HCT116 (cell line): ENCODE data around the gene SYNE1. TPM values are rescaled to one million over a fixed set of nuclear protein-coding genes. Genes with fewer than 3 reads are reported as not detected.

ENCODE experiments used
- ATAC-seq: fragments of 200-7000 bp; cut with Tn5 transposase; 2 replicates; pipeline ENCODE4 v1.9.1; 2020; ENCODE audit warnings: mild to moderate bottlenecking, moderate library complexity
- BruUV-seq: library from RNA; stranded (reverse); fragments of 400-500 nt; replicated peaks from 2 replicates; lab custom pipeline; 2021; lab: Mats Ljungman, UMichigan
- CTCF ChIA-PET: fragments of 300-600 bp; sonication (Branson Sonifier 250); formaldehyde crosslinking; loops from one replicate; lab custom pipeline; 2021; ENCODE audit warnings: antibody characterized with exemption; lab: Charles Lee
- POLR2A ChIA-PET: fragments of 300-600, 350-600 bp; sonication (Branson Sonifier 250); formaldehyde crosslinking; loops from one replicate; lab custom pipeline; 2021; ENCODE audit warnings: antibody characterized with exemption; lab: Charles Lee
- RAD21 ChIA-PET, 2 experiments: fragments of 300-600 bp; sonication (Branson Sonifier 250); formaldehyde crosslinking; loops; one replicate each; lab custom pipeline; 2023; ENCODE audit warnings: low total read pairs in 2 of 2; ENCODE audit not compliant: uncharacterized antibody in 2 of 2, unreplicated experiment in 2 of 2, low non-redundant PET in 1 of 2; lab: Charles Lee
- DNase-seq: peaks from one replicate; pipeline ENCODE4 v3.0.0-alpha.2; 2010; ENCODE audit warnings: low read depth, low spot score
- H2AFZ ChIP-seq: fragments of 200-600 bp; shearing (Covaris generic), sonication (generic); 2 replicates; pipeline ENCODE4 v1.6.1; 2017; ENCODE audit warnings: low read depth, mixed run types, mixed read lengths, antibody characterized with exemption, low read length; ENCODE audit not compliant: poor library complexity, severe bottlenecking
- H3K27ac ChIP-seq: 2 replicates; pipeline ENCODE4 v1.5.1; 2012; ENCODE audit warnings: low read depth, low read length
- H3K27me3 ChIP-seq: fragments of 200-600 bp; sonication (generic); 2 replicates; pipeline ENCODE4 v1.6.1; 2016; ENCODE audit warnings: mixed run types, low read length, mixed read lengths; ENCODE audit not compliant: insufficient read depth
- H3K36me3 ChIP-seq, 2 experiments: fragments of 200-500 bp in 1 of 2; fragments of 200-600 bp in 1 of 2; sonication (Bioruptor generic) in 1 of 2; sonication (generic) in 1 of 2; 2 replicates each; pipeline versions ENCODE4 v1.5.1 to v1.6.1; 2014 to 2016; ENCODE audit warnings: low read length in 2 of 2, inconsistent platforms in 1 of 2, mixed read lengths in 1 of 2, mixed run types in 1 of 2; ENCODE audit not compliant: insufficient read depth in 2 of 2, control insufficient read depth in 1 of 2
- H3K4me1 ChIP-seq, 2 experiments: fragments of 200-600 bp in 1 of 2; sonication (generic) in 1 of 2; 2 replicates each; pipeline versions ENCODE4 v1.5.1 to v1.6.1; 2012 to 2017; ENCODE audit warnings: low read length in 2 of 2, inconsistent platforms in 1 of 2, mild to moderate bottlenecking in 1 of 2, mixed read lengths in 1 of 2, mixed run types in 1 of 2, moderate library complexity in 1 of 2; ENCODE audit not compliant: insufficient read depth in 2 of 2, control insufficient read depth in 1 of 2
- H3K4me2 ChIP-seq: fragments of 200-600 bp; sonication (generic); 2 replicates; pipeline ENCODE4 v1.6.1; 2017; ENCODE audit warnings: mixed run types, low read length, mixed read lengths
- H3K4me3 ChIP-seq, 2 experiments: fragments of 200-600 bp in 1 of 2; sonication (generic) in 1 of 2; replicated peaks in 1 of 2; 2 replicates each; pipeline ENCODE4 v1.5.1; 2011 to 2016; ENCODE audit warnings: low read length in 2 of 2, control low read depth in 1 of 2, low read depth in 1 of 2, mild to moderate bottlenecking in 1 of 2, mixed read lengths in 1 of 2, mixed run types in 1 of 2
- H3K79me2 ChIP-seq: fragments of 200-600 bp; sonication (generic); 2 replicates; pipeline ENCODE4 v1.6.1; 2017; ENCODE audit warnings: mild to moderate bottlenecking, mixed run types, low read length, moderate library complexity, mixed read lengths; ENCODE audit not compliant: insufficient read depth
- H3K9ac ChIP-seq: fragments of 200-600 bp; sonication (generic); 2 replicates; pipeline ENCODE4 v1.6.1; 2016; ENCODE audit warnings: low read length, mixed read lengths
- H3K9me2 ChIP-seq: fragments of 200-600 bp; sonication (generic), shearing (Covaris generic); 2 replicates; pipeline ENCODE4 v1.6.1; 2017; ENCODE audit warnings: mixed run types, mild to moderate bottlenecking, moderate library complexity; ENCODE audit not compliant: insufficient read depth
- H3K9me3 ChIP-seq, 2 experiments: fragments of 200-500 bp in 1 of 2; fragments of 200-600 bp in 1 of 2; sonication (Bioruptor generic) in 1 of 2; sonication (generic) in 1 of 2; 2 replicates each; pipeline ENCODE4 v1.6.1; 2014 to 2017; ENCODE audit warnings: low read length in 2 of 2, mixed read lengths in 2 of 2, inconsistent platforms in 1 of 2, low read depth in 1 of 2, mild to moderate bottlenecking in 1 of 2, mixed run types in 1 of 2, moderate library complexity in 1 of 2; ENCODE audit not compliant: control insufficient read depth in 1 of 2, insufficient read depth in 1 of 2
- H4K20me1 ChIP-seq: fragments of 200-600 bp; sonication (generic), shearing (Covaris generic); 2 replicates; pipeline ENCODE4 v1.6.1; 2017; ENCODE audit warnings: mixed run types, mild to moderate bottlenecking, moderate library complexity; ENCODE audit not compliant: insufficient read depth
- CEBPB ChIP-seq: IDR thresholded peaks from 2 replicates; pipeline ENCODE4 v1.6.1; 2012; ENCODE audit warnings: low read depth
- EGR1 ChIP-seq: IDR thresholded peaks from 2 replicates; pipeline ENCODE4 v1.6.1; 2012; ENCODE audit warnings: low read depth
- MAX ChIP-seq: IDR thresholded peaks from 2 replicates; pipeline ENCODE4 v1.6.1; 2012
- REST ChIP-seq: IDR thresholded peaks from 2 replicates; pipeline ENCODE4 v1.6.1; 2012; ENCODE audit warnings: low read depth
- SP1 ChIP-seq: IDR thresholded peaks from 2 replicates; pipeline ENCODE4 v1.6.1; 2012; ENCODE audit warnings: low read depth
- SRF ChIP-seq: IDR thresholded peaks from 2 replicates; pipeline ENCODE4 v1.6.1; 2012; ENCODE audit warnings: low read depth
- TCF7L2 ChIP-seq: IDR thresholded peaks from 2 replicates; pipeline ENCODE4 v1.7.0; 2011; ENCODE audit warnings: borderline replicate concordance, inconsistent platforms; ENCODE audit not compliant: insufficient read depth, insufficient read length; ENCODE audit errors: extremely low read depth
- ZBTB33 ChIP-seq: IDR thresholded peaks from 2 replicates; pipeline ENCODE4 v1.6.1; 2011; ENCODE audit warnings: mild to moderate bottlenecking, low read length, moderate library complexity; ENCODE audit not compliant: insufficient replicate concordance; ENCODE audit errors: extremely low read depth
- ZFX ChIP-seq: fragments of 450-650 bp; IDR thresholded peaks from 2 replicates; pipeline ENCODE4 v1.6.1; 2017
- intact Hi-C: fragments of 100-400 bp; cut with micrococcal nuclease; formaldehyde crosslinking; loops from 2 replicates; pipeline ENCODE4 v1.10.0; 2022
- total RNA-seq: library from RNA; stranded (reverse); gene quantifications from one replicate; pipeline ENCODE4 v1.2.1, GENCODE V29; 2021; ENCODE audit not compliant: unreplicated experiment
- TF ChIP-seq, protein P1 (sequence below), 3 experiments: fragments of 200-600 bp in 1 of 3; sonication (generic) in 1 of 3; IDR thresholded peaks in 2 of 3; conservative IDR thresholded peaks in 1 of 3; 2 replicates each; pipeline ENCODE4 v1.5.1; 2012 to 2017; ENCODE audit warnings: low read depth in 2 of 3, low read length in 2 of 3, antibody characterized with exemption in 1 of 3, borderline replicate concordance in 1 of 3, control low read depth in 1 of 3, mild to moderate bottlenecking in 1 of 3, mixed read lengths in 1 of 3, mixed run types in 1 of 3, moderate library complexity in 1 of 3; ENCODE audit not compliant: insufficient read depth in 1 of 3

Gene SYNE1
- total RNA-seq, 1 experiment from 2014 or later, result 5.4 TPM

GRCh38 chr6:152368751-152369624 is 268.2 kb downstream of the SYNE1 start:
- Histone ChIP-seq H3K9ac (no peak overlapping the region), H3K4me1 (no peaks in the 10 kb centered on the region), H3K36me3 (no peaks in the 10 kb centered on the region), H3K79me2 (no peaks in the 10 kb centered on the region), H4K20me1 (no peaks in the 10 kb centered on the region), H3K27ac (no peak overlapping the region), H3K4me3 (no peak overlapping the region), H3K27me3 (no peaks in the 10 kb centered on the region), H2AFZ (no peak overlapping the region), H3K4me2 (no peak overlapping the region), H3K9me2 (no peaks in the 10 kb centered on the region), H3K9me3 (no peaks in the 10 kb centered on the region)
- POLR2A ChIA-PET, result no interaction called here
- DNase-seq, result no peak
- TF ChIP-seq REST (no peak), MAX (no peak)
- no peak for ATAC-seq
- BruUV-seq, result no TSS peak
- RAD21 ChIA-PET, result no interaction called here
- intact Hi-C loops, result no loop called here
- CTCF ChIA-PET, result no interaction called here

GRCh38 chr6:152364866-152365265 is 272.3 kb downstream of the SYNE1 start:
- Histone ChIP-seq H3K27me3 (no peaks in the 10 kb centered on the region), H4K20me1 (no peaks in the 10 kb centered on the region), H3K9me3 (no peaks in the 10 kb centered on the region), H3K4me1 (no peaks in the 10 kb centered on the region), H3K27ac (no peak overlapping the region), H3K79me2 (no peaks in the 10 kb centered on the region), H3K9ac (no peak overlapping the region), H2AFZ (no peak overlapping the region), H3K4me3 (no peak overlapping the region), H3K36me3 (no peaks in the 10 kb centered on the region), H3K9me2 (no peaks in the 10 kb centered on the region), H3K4me2 (no peak overlapping the region)
- RAD21 ChIA-PET, result no interaction called here
- POLR2A ChIA-PET, result no interaction called here
- intact Hi-C loops, result no loop called here
- no peak for DNase-seq
- no TSS peak for BruUV-seq
- no peak for ATAC-seq
- CTCF ChIA-PET, result interaction anchor here (0.9 to 1.2 kb wide), 2 partner anchors 8 to 27 kb away, joined by 3 read pairs; no protein-coding TSS in a partner anchor
- TF ChIP-seq CEBPB (no peak), EGR1 (no peak), SRF (no peak), SP1 (no peak), TCF7L2 (no peak), ZFX (no peak), ZBTB33 (no peak)
- TF ChIP-seq, protein P1, sequence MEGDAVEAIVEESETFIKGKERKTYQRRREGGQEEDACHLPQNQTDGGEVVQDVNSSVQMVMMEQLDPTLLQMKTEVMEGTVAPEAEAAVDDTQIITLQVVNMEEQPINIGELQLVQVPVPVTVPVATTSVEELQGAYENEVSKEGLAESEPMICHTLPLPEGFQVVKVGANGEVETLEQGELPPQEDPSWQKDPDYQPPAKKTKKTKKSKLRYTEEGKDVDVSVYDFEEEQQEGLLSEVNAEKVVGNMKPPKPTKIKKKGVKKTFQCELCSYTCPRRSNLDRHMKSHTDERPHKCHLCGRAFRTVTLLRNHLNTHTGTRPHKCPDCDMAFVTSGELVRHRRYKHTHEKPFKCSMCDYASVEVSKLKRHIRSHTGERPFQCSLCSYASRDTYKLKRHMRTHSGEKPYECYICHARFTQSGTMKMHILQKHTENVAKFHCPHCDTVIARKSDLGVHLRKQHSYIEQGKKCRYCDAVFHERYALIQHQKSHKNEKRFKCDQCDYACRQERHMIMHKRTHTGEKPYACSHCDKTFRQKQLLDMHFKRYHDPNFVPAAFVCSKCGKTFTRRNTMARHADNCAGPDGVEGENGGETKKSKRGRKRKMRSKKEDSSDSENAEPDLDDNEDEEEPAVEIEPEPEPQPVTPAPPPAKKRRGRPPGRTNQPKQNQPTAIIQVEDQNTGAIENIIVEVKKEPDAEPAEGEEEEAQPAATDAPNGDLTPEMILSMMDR (IDR thresholded peaks at IDR 0.05 in 2 of 3, conservative IDR thresholded peaks at IDR 0.05 in 1 of 3; ENCODE audit: borderline replicate concordance in 1 of 3, insufficient read depth in 1 of 3, low read depth in 2 of 3, low read length in 2 of 3), result no peak
